Bronchial epithelial cell (primary cell): ENCODE measurements around the gene MADCAM1. TPM values are rescaled to one million over a fixed set of nuclear protein-coding genes. Genes with fewer than 3 reads are reported as not detected.

ENCODE experiments used
- DNase-seq: peaks from one replicate; pipeline ENCODE4 v3.0.0-alpha.2; 2010; ENCODE audit warnings: low read depth
- FAIRE-seq: peaks from 2 replicates; lab custom pipeline; 2011; peaks lifted over from hg19 to GRCh38; lab: Jason Lieb, UNC
- H3K27me3 ChIP-seq: 2 replicates; pipeline ENCODE4 v1.5.1; 2011; ENCODE audit warnings: low read length; ENCODE audit not compliant: control insufficient read depth, insufficient read depth
- H3K36me3 ChIP-seq: 2 replicates; pipeline ENCODE4 v1.5.1; 2011; ENCODE audit warnings: low read length; ENCODE audit not compliant: control insufficient read depth, insufficient read depth
- H3K4me3 ChIP-seq: 2 replicates; pipeline ENCODE4 v1.5.1; 2011; ENCODE audit warnings: mild to moderate bottlenecking, low read depth, low read length, control low read depth
- CTCF ChIP-seq: IDR thresholded peaks from 2 replicates; pipeline ENCODE4 v1.5.1; 2011; ENCODE audit warnings: mild to moderate bottlenecking, moderate library complexity, low read length, control low read depth, inconsistent platforms; ENCODE audit not compliant: insufficient read depth, severe bottlenecking
- total RNA-seq: library from RNA; depleted of rRNA; stranded (reverse); fragments of >200 nt; gene quantifications from 2 replicates; pipeline ENCODE4 v1.2.1, GENCODE V29; 2014

The MADCAM1 gene
- total RNA-seq, 1 donor from 2014 or later: not detected

DNA sequence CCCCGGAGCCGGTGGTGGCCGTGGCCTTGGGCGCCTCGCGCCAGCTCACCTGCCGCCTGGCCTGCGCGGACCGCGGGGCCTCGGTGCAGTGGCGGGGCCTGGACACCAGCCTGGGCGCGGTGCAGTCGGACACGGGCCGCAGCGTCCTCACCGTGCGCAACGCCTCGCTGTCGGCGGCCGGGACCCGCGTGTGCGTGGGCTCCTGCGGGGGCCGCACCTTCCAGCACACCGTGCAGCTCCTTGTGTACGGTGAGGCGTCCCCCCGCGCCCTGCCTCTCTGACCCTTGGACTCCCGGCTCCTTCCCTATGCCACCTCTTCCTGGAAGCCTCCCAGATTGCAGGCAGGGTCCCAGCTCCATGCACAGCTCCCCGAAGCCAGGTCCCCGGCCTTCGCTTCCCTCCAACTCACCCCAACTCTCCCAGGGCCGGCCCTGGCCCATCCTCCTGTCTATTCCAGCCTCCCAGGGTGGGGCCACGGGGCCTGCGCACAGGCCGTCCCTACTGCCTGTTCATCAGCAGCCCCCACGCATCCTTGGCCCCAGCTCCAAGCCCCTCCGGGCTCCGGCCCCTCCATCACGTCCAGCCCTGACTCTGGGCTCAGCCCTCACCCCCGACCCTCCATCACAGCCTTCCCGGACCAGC lies 1.7 kb downstream of the MADCAM1 start:
- Histone ChIP-seq H3K36me3 (no peaks in the 10 kb centered on the region), H3K27me3 (peaks cover 8% of the 10 kb centered on the region), H3K4me3 (no peak overlapping the region)
- FAIRE-seq (no peak), DNase-seq (no peak)
- TF ChIP-seq CTCF: no peak

DNA sequence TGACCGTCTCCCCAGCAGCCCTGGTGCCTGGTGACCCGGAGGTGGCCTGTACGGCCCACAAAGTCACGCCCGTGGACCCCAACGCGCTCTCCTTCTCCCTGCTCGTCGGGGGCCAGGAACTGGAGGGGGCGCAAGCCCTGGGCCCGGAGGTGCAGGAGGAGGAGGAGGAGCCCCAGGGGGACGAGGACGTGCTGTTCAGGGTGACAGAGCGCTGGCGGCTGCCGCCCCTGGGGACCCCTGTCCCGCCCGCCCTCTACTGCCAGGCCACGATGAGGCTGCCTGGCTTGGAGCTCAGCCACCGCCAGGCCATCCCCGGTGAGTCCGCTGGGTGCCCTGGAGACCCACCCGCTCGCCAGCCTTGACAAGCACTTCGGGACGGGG lies 2.2 kb downstream of the MADCAM1 start:
- no peak for TF ChIP-seq CTCF
- H3K27me3 ChIP-seq: peaks cover 8% of the 10 kb centered on the region
- FAIRE-seq (no peak), DNase-seq (no peak)
- no peaks in the 10 kb centered on the region for H3K36me3 ChIP-seq
- H3K4me3 ChIP-seq: no peak overlapping the region

DNA sequence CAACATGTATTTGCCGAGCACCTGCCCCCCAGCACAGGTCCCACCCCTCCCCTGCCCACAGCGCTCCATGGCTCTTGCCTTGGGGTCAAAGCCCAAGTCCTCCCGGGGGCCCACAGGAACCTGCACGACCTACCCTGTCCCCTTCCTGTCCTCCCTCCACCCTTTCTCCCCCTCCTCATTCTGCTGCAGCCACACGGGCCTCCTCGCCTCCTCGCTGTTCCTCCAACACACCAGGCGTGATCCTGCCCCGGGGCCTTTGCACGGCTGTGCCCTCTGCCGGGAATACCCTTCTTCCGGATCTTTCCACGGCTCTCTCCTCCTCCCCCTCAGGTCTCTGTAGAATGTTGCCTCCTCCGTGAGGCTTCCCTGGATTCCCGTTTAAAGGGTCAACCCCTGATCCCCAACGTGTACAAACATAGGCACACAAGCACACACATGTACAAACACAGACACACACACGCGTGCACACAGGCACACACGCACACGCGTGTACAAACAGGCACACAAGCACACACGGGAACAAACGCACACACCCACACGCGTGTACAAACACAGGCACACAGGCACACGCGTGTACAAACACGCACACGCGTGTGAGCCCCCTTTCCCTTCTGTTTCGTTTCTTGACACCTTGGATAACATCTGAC lies 2.8 kb downstream of the MADCAM1 start:
- no peak for TF ChIP-seq CTCF
- peaks cover 8% of the 10 kb centered on the region for H3K27me3 ChIP-seq
- DNase-seq (no peak), FAIRE-seq (peak; percentile 70)
- no peak overlapping the region for H3K4me3 ChIP-seq
- no peaks in the 10 kb centered on the region for H3K36me3 ChIP-seq

DNA sequence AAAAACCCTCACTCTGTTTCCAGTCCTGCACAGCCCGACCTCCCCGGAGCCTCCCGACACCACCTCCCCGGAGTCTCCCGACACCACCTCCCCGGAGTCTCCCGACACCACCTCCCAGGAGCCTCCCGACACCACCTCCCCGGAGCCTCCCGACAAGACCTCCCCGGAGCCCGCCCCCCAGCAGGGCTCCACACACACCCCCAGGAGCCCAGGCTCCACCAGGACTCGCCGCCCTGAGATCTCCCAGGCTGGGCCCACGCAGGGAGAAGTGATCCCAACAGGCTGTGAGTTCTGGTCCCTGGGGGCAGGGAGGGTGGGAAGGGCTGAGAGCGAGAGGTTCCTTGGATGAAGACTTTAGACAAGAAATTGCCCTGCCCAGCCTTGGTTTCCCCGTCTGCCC lies 5.4 kb downstream of the MADCAM1 start:
- FAIRE-seq: no peak
- no peak for TF ChIP-seq CTCF

DNA sequence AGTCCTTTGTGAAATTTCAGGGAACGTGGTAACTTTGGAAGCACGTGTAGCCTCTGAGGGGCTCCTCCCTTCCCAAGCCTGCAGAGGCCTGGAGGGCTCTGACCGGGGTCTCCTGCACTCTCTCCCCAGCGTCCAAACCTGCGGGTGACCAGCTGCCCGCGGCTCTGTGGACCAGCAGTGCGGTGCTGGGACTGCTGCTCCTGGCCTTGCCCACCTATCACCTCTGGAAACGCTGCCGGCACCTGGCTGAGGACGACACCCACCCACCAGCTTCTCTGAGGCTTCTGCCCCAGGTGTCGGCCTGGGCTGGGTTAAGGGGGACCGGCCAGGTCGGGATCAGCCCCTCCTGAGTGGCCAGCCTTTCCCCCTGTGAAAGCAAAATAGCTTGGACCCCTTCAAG lies 8.3 kb downstream of the MADCAM1 start:
- Histone ChIP-seq H3K36me3 (peaks cover 2% of the 10 kb centered on the region), H3K4me3 (no peak overlapping the region), H3K27me3 (no peaks in the 10 kb centered on the region)
- FAIRE-seq (no peak), DNase-seq (no peak)
- TF ChIP-seq CTCF: no peak

More for the DNA sequence above, 5.4 kb downstream of the MADCAM1 start:
- no peaks in the 10 kb centered on the region for H3K36me3 ChIP-seq
- H3K27me3 ChIP-seq: peaks cover 8% of the 10 kb centered on the region
- no peak for DNase-seq
- no peak overlapping the region for H3K4me3 ChIP-seq
